Stomach (tissue), 9 donors: ENCODE data around the gene RETREG3. TPM values are rescaled to one million over a fixed set of nuclear protein-coding genes. Genes with fewer than 3 reads are reported as not detected.
A peak's percentile ranks its signal among the peaks of the same experiment; 100 is the strongest.
"Not testable (repeated sequence)": the region's sequence is repeated elsewhere in the genome, so short reads cannot be mapped to it uniquely, and the experiment has no call there.

ENCODE experiments used
- DNase-seq, 2 donors: peaks; one replicate each; pipeline versions ENCODE4 v3.0.0 to v3.0.0-alpha.2; 2013 to 2019
- H3K27ac ChIP-seq, 5 donors: fragments of 200-600 bp in 4 of 5; sonication (generic) in 4 of 5; one replicate each; pipeline ENCODE4 v1.5.1; 2013 to 2019; ENCODE audit warnings: mild to moderate bottlenecking in 1 of 5, moderate library complexity in 1 of 5
- H3K27me3 ChIP-seq, 3 donors: fragments of 200-600 bp; sonication (generic); one replicate each; pipeline ENCODE4 v1.5.1; 2017 to 2019; ENCODE audit warnings: mixed run types in 1 of 3
- H3K36me3 ChIP-seq, 4 donors: fragments of 200-600 bp; sonication (generic); 1 replicate in 3 of 4; 2 replicates in 1 of 4; pipeline ENCODE4 v1.5.1; 2016 to 2019
- H3K4me1 ChIP-seq, 4 donors: fragments of 200-600 bp; sonication (generic); one replicate each; pipeline ENCODE4 v1.5.1; 2016 to 2019
- H3K4me3 ChIP-seq, 4 donors: fragments of 200-600 bp; sonication (generic) in 3 of 4; one replicate each; pipeline ENCODE4 v1.5.1; 2016 to 2019; ENCODE audit warnings: mild to moderate bottlenecking in 1 of 4
- H3K9me3 ChIP-seq, 4 donors: fragments of 200-600 bp; sonication (generic); one replicate each; pipeline ENCODE4 v1.5.1; 2016 to 2019
- CTCF ChIP-seq, 7 experiments: fragments of 450-650 bp in 4 of 7; fragments of 200-600 bp in 3 of 7; sonication (generic) in 3 of 7; IDR thresholded peaks; one replicate each; pipeline ENCODE4 v1.5.1; 2016 to 2019; ENCODE audit warnings: antibody characterized with exemption in 7 of 7, control low read depth in 2 of 7, mild to moderate bottlenecking in 1 of 7
- EP300 ChIP-seq: sonication (generic); formaldehyde crosslinking; IDR thresholded peaks from one replicate; pipeline ENCODE4 v1.6.1; 2017; ENCODE audit warnings: antibody characterized with exemption
- POLR2A ChIP-seq, 4 donors: fragments of 450-650 bp; IDR thresholded peaks; one replicate each; pipeline ENCODE4 v1.6.1; 2016; ENCODE audit warnings: antibody characterized with exemption in 4 of 4, control low read depth in 2 of 4, mild to moderate bottlenecking in 1 of 4, moderate library complexity in 1 of 4
- POLR2AphosphoS5 ChIP-seq, 3 donors: sonication (generic); formaldehyde crosslinking; IDR thresholded peaks; one replicate each; pipeline ENCODE4 v1.6.1; 2016; ENCODE audit warnings: antibody characterized with exemption in 3 of 3
- WGBS, 5 donors: extraction: QIAGEN DNeasy Blood & Tissue Kit in 3 of 5; methylation state at CpG; one replicate each; pipeline versions ENCODE4 v1.1.5 to v1.1.7; 2013 to 2018; 5-methylcytosine and 5-hydroxymethylcytosine counted together
- intact Hi-C: fragments of 100-400 bp; cut with DNase I; formaldehyde crosslinking; loops from one replicate; pipeline ENCODE4 v1.15.1; 2023; ENCODE audit warnings: low total_unique reads
- polyA plus RNA-seq, 3 donors: library from polyadenylated mRNA; stranded (reverse); fragments of 200-250 nt; gene quantifications; one replicate each; pipeline ENCODE4 v1.2.3, GENCODE V29; 2013
- total RNA-seq, 5 donors: library from RNA; depleted of rRNA; stranded (reverse); fragments of >200 nt; gene quantifications; one replicate each; pipeline versions ENCODE4 v1.1.0 to v1.2.3, GENCODE V29; 2014 to 2016
- donor health status: healthy with polysubstance abuse.
- donor health status: Bipolar disorder and iron deficiency.
- donor health status: healthy.

The RETREG3 gene
- total and polyA plus RNA-seq, 8 donors, result 9.5 to 74.8 (median 25.5) TPM

DNA sequence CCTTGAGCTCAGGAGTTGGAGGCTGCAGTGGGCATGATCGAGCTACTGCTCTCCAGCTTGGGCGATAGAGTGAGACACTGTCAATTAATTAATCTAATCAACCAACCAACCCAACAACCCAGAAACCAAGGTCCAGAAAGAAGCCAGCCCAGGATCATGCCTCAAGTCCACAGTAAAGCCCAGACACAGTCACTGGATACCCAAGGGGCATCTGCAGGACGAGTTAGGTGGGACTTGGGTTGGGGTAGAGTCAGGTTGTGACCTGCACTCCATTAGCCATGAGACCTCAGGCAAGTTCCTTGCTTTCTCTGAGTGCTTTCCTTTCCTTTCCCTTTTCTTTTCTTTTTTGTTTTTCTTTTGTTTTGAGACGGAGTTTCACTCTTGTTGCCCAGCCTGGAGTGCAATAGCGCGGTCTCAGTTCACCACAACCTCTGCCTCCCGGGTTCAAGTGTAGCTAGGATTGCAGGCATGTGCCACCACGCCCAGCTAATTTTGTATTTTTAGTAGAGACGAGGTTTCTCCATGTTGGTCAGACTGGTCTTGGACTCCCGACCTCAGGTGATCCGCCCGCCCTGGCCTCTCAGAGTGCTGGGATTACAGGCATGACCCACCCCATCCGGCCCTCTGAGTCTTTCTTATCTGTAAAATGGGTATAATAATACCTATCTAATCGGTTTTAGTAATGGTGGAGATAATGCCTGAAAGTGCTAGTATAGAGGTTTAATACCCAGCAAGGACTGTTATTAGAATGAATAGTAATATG, 60.0 kb downstream of the RETREG3 start:
- WGBS, 5 donors, result 53 to 70% (median 63%) methylated on average over 14 of the region's 14 CpGs
- no peak for DNase-seq
- intact Hi-C loops, result no loop called here
- Histone ChIP-seq H3K9me3 (no peaks in the 10 kb centered on the region), H3K36me3 (peaks cover 3 to 28% (median 13%) of the 10 kb centered on the region in 4 donors), H3K4me1 (peaks cover 16 to 47% (median 36%) of the 10 kb centered on the region in 4 donors), H3K27me3 (no peaks in the 10 kb centered on the region), H3K27ac (no peak overlapping the region), H3K4me3 (peak overlapping the region in 2 of 4 donors; percentile 39 to 55)
- TF ChIP-seq POLR2AphosphoS5 (IDR thresholded peaks at IDR 0.05) (no peak), EP300 (no peak), POLR2A (IDR thresholded peaks at IDR 0.05) (no peak), CTCF (IDR thresholded peaks at IDR 0.05) (no peak)

GRCh38 chr17:42548070-42548837, 60.9 kb downstream of the RETREG3 start:
- Histone ChIP-seq H3K4me1 (peaks cover 7 to 38% (median 27%) of the 10 kb centered on the region in 4 donors), H3K27ac (peak overlapping the region in 1 of 5 donors; percentile 1), H3K9me3 (no peaks in the 10 kb centered on the region), H3K4me3 (peak overlapping the region; percentile 32 to 55 (median 42)), H3K27me3 (no peaks in the 10 kb centered on the region), H3K36me3 (peaks cover 8 to 37% (median 22%) of the 10 kb centered on the region in 4 donors)
- intact Hi-C loops, result no loop called here
- peak; percentile 7 to 81 (median 24) for TF ChIP-seq POLR2AphosphoS5 (IDR thresholded peaks at IDR 0.05)
- TF ChIP-seq POLR2A (IDR thresholded peaks at IDR 0.05), result no peak
- peak in 5 of 7 experiments; percentile 20 to 62 (median 57) for TF ChIP-seq CTCF (IDR thresholded peaks at IDR 0.05)
- TF ChIP-seq EP300, result no peak
- WGBS, 5 donors, result 9 to 38% (median 14%) methylated on average over 21 to 74 of the region's 74 CpGs
- peak; percentile 94 for DNase-seq

DNA sequence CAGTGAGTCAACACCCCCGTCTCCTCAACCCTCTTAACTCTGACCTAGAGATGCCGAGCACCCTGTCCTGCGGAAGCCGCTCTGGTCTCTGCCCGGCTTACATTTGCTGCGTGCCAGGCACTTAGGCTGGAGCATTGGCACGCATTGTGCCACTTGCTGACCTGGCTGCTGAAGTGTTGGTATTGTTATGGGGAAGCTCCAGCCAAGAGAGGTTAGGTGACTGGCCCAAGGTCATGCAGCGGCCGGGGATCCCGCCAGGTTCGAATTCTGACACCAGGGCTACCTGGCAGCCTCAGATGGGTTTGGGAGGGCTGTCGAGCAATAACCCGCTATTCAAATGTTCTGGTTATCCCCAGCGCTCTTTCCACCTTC, 61.5 kb downstream of the RETREG3 start:
- Histone ChIP-seq H3K27me3 (no peaks in the 10 kb centered on the region), H3K9me3 (no peaks in the 10 kb centered on the region), H3K4me1 (peaks cover 5 to 33% (median 22%) of the 10 kb centered on the region in 4 donors), H3K27ac (peak overlapping the region in 1 of 5 donors; percentile 1), H3K36me3 (peaks cover 14 to 38% (median 23%) of the 10 kb centered on the region in 4 donors), H3K4me3 (peak overlapping the region in 3 of 4 donors; percentile 39 to 55 (median 45))
- TF ChIP-seq CTCF (IDR thresholded peaks at IDR 0.05), result no peak
- TF ChIP-seq EP300, result no peak
- TF ChIP-seq POLR2A (IDR thresholded peaks at IDR 0.05), result no peak
- no peak for TF ChIP-seq POLR2AphosphoS5 (IDR thresholded peaks at IDR 0.05)
- 56 to 76% (median 72%) methylated on average over 5 to 14 of the region's 14 CpGs for WGBS, 5 donors
- peak in 1 of 2 donors; percentile 45 for DNase-seq
- intact Hi-C loops, result no loop called here

GRCh38 chr17:42547001-42547461, 62.1 kb downstream of the RETREG3 start:
- DNase-seq, result no peak
- peaks cover 21 to 40% (median 29%) of the 10 kb centered on the region in 4 donors for H3K36me3 ChIP-seq
- no peaks in the 10 kb centered on the region for H3K27me3 ChIP-seq
- intact Hi-C loops, result no loop called here
- H3K9me3 ChIP-seq, result no peaks in the 10 kb centered on the region
- H3K27ac ChIP-seq, result no peak overlapping the region
- 73 to 89% (median 81%) methylated on average over 10 to 23 of the region's 23 CpGs for WGBS, 5 donors
- TF ChIP-seq POLR2AphosphoS5 (IDR thresholded peaks at IDR 0.05) (no peak), POLR2A (IDR thresholded peaks at IDR 0.05) (no peak), CTCF (IDR thresholded peaks at IDR 0.05) (no peak), EP300 (no peak)
- H3K4me1 ChIP-seq, result peaks cover 5 to 27% (median 20%) of the 10 kb centered on the region in 4 donors
- H3K4me3 ChIP-seq, result no peak overlapping the region

GRCh38 chr17:42545755-42546505, 63.2 kb downstream of the RETREG3 start:
- H3K9me3 ChIP-seq, intact Hi-C loops, H3K4me3 ChIP-seq, DNase-seq, H3K27ac ChIP-seq, H3K27me3 ChIP-seq: not testable (repeated sequence)
- Histone ChIP-seq H3K36me3 (peaks cover 29 to 46% (median 39%) of the 10 kb centered on the region in 4 donors), H3K4me1 (peaks cover 13 to 37% (median 20%) of the 10 kb centered on the region in 4 donors)
- WGBS, 5 donors, result 81 to 89% (median 88%) methylated on average over 7 to 9 of the region's 9 CpGs
